Astrocyte (in vitro differentiated cells and primary cell): ENCODE data around the gene SHC3. TPM values are rescaled to one million over a fixed set of nuclear protein-coding genes. Genes with fewer than 3 reads are reported as not detected.

Experiments used
- DNase-seq: peaks from one replicate; pipeline ENCODE4 v3.0.0-alpha.2; 2010; ENCODE audit warnings: low read depth
- FAIRE-seq: peaks from 2 replicates; lab custom pipeline; 2011; peaks lifted over from hg19 to GRCh38; lab: Jason Lieb, UNC
- H2AFZ ChIP-seq: 2 replicates; pipeline ENCODE4 v1.6.0; 2012; ENCODE audit warnings: low read depth, low read length, inconsistent platforms
- H3K27ac ChIP-seq: 2 replicates; pipeline ENCODE4 v1.5.1; 2011; ENCODE audit warnings: low read depth, low read length, inconsistent platforms
- H3K27me3 ChIP-seq: 2 replicates; pipeline ENCODE4 v1.6.0; 2011; ENCODE audit warnings: low read length, inconsistent platforms; ENCODE audit not compliant: insufficient read depth
- H3K36me3 ChIP-seq: 2 replicates; pipeline ENCODE4 v1.5.1; 2011; ENCODE audit warnings: low read length, inconsistent platforms; ENCODE audit not compliant: insufficient read depth
- H3K4me1 ChIP-seq: 2 replicates; pipeline ENCODE4 v1.5.1; 2011; ENCODE audit warnings: low read length, inconsistent platforms; ENCODE audit not compliant: insufficient read depth
- H3K4me2 ChIP-seq: 2 replicates; pipeline ENCODE4 v1.6.0; 2012; ENCODE audit warnings: low read length, inconsistent platforms
- H3K4me3 ChIP-seq: 2 replicates; pipeline ENCODE4 v1.5.1; 2011; ENCODE audit warnings: low read depth, mild to moderate bottlenecking, low read length, inconsistent platforms; ENCODE audit not compliant: insufficient read depth
- H3K79me2 ChIP-seq: 2 replicates; pipeline ENCODE4 v1.6.0; 2012; ENCODE audit warnings: mild to moderate bottlenecking, low read length, inconsistent platforms; ENCODE audit not compliant: insufficient read depth
- H3K9ac ChIP-seq: 2 replicates; pipeline ENCODE4 v1.6.0; 2012; ENCODE audit warnings: mild to moderate bottlenecking, low read length, inconsistent platforms
- H3K9me3 ChIP-seq: 2 replicates; pipeline ENCODE4 v1.5.1; 2012; ENCODE audit warnings: low read depth, mild to moderate bottlenecking, low read length, inconsistent platforms; ENCODE audit not compliant: insufficient read depth
- H4K20me1 ChIP-seq: 2 replicates; pipeline ENCODE4 v1.6.0; 2012; ENCODE audit warnings: low read length, inconsistent platforms; ENCODE audit not compliant: insufficient read depth
- H3K27ac Mint-ChIP-seq: one replicate; pipeline ENCODE4 v1.8.0; 2021; ENCODE audit warnings: mild to moderate bottlenecking, mixed read lengths; ENCODE audit not compliant: unreplicated experiment
- H3K27me3 Mint-ChIP-seq: one replicate; pipeline ENCODE4 v1.8.0; 2021; ENCODE audit warnings: low read depth, mixed read lengths; ENCODE audit not compliant: unreplicated experiment
- H3K36me3 Mint-ChIP-seq: one replicate; pipeline ENCODE4 v1.8.0; 2021; ENCODE audit warnings: low read depth, mixed read lengths; ENCODE audit not compliant: unreplicated experiment
- H3K4me1 Mint-ChIP-seq: one replicate; pipeline ENCODE4 v1.8.0; 2021; ENCODE audit warnings: low read depth, mixed read lengths; ENCODE audit not compliant: unreplicated experiment
- H3K4me3 Mint-ChIP-seq: one replicate; pipeline ENCODE4 v1.8.0; 2021; ENCODE audit warnings: mild to moderate bottlenecking, moderate library complexity, mixed read lengths; ENCODE audit not compliant: unreplicated experiment
- H3K9me3 Mint-ChIP-seq: one replicate; pipeline ENCODE4 v1.8.0; 2021; ENCODE audit warnings: mild to moderate bottlenecking, mixed read lengths; ENCODE audit not compliant: unreplicated experiment
- CTCF ChIP-seq: IDR thresholded peaks from 2 replicates; pipeline ENCODE4 v1.5.1; 2011; ENCODE audit warnings: low read depth, mild to moderate bottlenecking, inconsistent platforms, low read length, moderate library complexity; ENCODE audit not compliant: insufficient read depth
- EZH2 ChIP-seq: IDR thresholded peaks from 2 replicates; pipeline ENCODE4 v1.6.1; 2012; ENCODE audit warnings: mild to moderate bottlenecking, low read length, inconsistent platforms; ENCODE audit not compliant: insufficient read depth
- total RNA-seq: library from RNA; stranded (reverse); gene quantifications from 2 replicates; pipeline ENCODE4 v1.2.1, GENCODE V29; 2021

Gene SHC3
- total RNA-seq, 1 donor from 2014 or later = 4.6 TPM

- H3K9me3 Mint-ChIP-seq = peaks cover 10% of the 10 kb centered on the region
- DNase-seq (no peak), FAIRE-seq (no peak)
- Histone ChIP-seq H3K9me3 (no peaks in the 10 kb centered on the region), H3K79me2 (no peaks in the 10 kb centered on the region), H4K20me1 (peaks cover 12% of the 10 kb centered on the region), H3K4me2 (peak overlapping the region; percentile 54), H2AFZ (no peak overlapping the region), H3K27ac (no peak overlapping the region), H3K4me3 (no peak overlapping the region), H3K36me3 (no peaks in the 10 kb centered on the region), H3K27me3 (no peaks in the 10 kb centered on the region), H3K4me1 (peaks cover 36% of the 10 kb centered on the region), H3K9ac (no peak overlapping the region)
- no peak overlapping the region for H3K4me3 Mint-ChIP-seq
- H3K27me3 Mint-ChIP-seq = no peaks in the 10 kb centered on the region
- H3K4me1 Mint-ChIP-seq = peaks cover 33% of the 10 kb centered on the region
- TF ChIP-seq CTCF = no peak
- TF ChIP-seq EZH2 = no peak
- H3K36me3 Mint-ChIP-seq = no peaks in the 10 kb centered on the region
- H3K27ac Mint-ChIP-seq = no peak overlapping the region
These were observed 157.9 kb downstream of the SHC3 start for GRCh38 chr9:89020754-89021153.

GRCh38 chr9:89015336-89015735 lies 163.3 kb downstream of the SHC3 start:
- Mint-ChIP-seq H3K27me3 (peaks cover 5% of the 10 kb centered on the region), H3K27ac (no peak overlapping the region)

More at GRCh38 chr9:89015336-89015735, 163.3 kb downstream of the SHC3 start:
- Histone ChIP-seq H3K79me2 (no peaks in the 10 kb centered on the region), H2AFZ (no peak overlapping the region), H3K9ac (no peak overlapping the region), H3K4me1 (peaks cover 4% of the 10 kb centered on the region), H3K9me3 (no peaks in the 10 kb centered on the region), H3K4me3 (no peak overlapping the region), H3K27me3 (no peaks in the 10 kb centered on the region), H3K27ac (no peak overlapping the region), H4K20me1 (peaks cover 14% of the 10 kb centered on the region), H3K4me2 (no peak overlapping the region), H3K36me3 (no peaks in the 10 kb centered on the region)
- FAIRE-seq = no peak
- TF ChIP-seq CTCF (no peak), EZH2 (no peak)
- peaks cover 7% of the 10 kb centered on the region for H3K9me3 Mint-ChIP-seq
- H3K4me3 Mint-ChIP-seq = no peak overlapping the region
- DNase-seq = no peak
- peaks cover 5% of the 10 kb centered on the region for H3K36me3 Mint-ChIP-seq
- H3K4me1 Mint-ChIP-seq = peaks cover 3% of the 10 kb centered on the region
